Measurements from ENCODE around the gene TSPAN14. TPM values are rescaled to one million over a fixed set of nuclear protein-coding genes. Genes with fewer than 3 reads are reported as not detected.

The TSPAN14 gene
- total RNA-seq, 2 donors from 2014 or later = 121 to 123 TPM

- Histone ChIP-seq H3K36me3 (ENCODE audit: control insufficient read depth, insufficient read depth, low read length) (peaks cover 26% of the 10 kb centered on the region), H3K9me3 (ENCODE audit: control insufficient read depth, low read length) (no peaks in the 10 kb centered on the region), H3K4me3 (ENCODE audit: low read length) (no peak overlapping the region), H3K27ac (ENCODE audit: low read depth, low read length) (no peak overlapping the region), H3K27me3 (ENCODE audit: control insufficient read depth, insufficient read depth, low read length, poor library complexity, severe bottlenecking) (no peaks in the 10 kb centered on the region), H3K4me1 (ENCODE audit: control insufficient read depth, insufficient read depth, low read length) (peaks cover 26% of the 10 kb centered on the region), H3K9ac (ENCODE audit: extremely low read depth, low read length, poor library complexity, severe bottlenecking) (no peak overlapping the region)
- peaks cover 38% of the 10 kb centered on the region for H3K36me3 Mint-ChIP-seq (ENCODE audit: low read depth)
- 91 to 96% methylated on average over 4 to 7 of the region's 7 CpGs for WGBS, 2 experiments (ENCODE audit: insufficient coverage in 1 of 2, insufficient read length in 1 of 2)
- peak overlapping the region; percentile 98 for H3K27ac Mint-ChIP-seq
- no peaks in the 10 kb centered on the region for H3K9me3 Mint-ChIP-seq
- TF ChIP-seq CTCF (conservative IDR thresholded peaks at IDR 0.05) = no peak
- DNase-seq = peak; percentile 82
- no peaks in the 10 kb centered on the region for H3K27me3 Mint-ChIP-seq (ENCODE audit: insufficient read depth)
- no peak overlapping the region for H3K4me3 Mint-ChIP-seq
- peaks cover 61% of the 10 kb centered on the region for H3K4me1 Mint-ChIP-seq
Observed at GRCh38 chr10:80504158-80504811, 50.2 kb downstream of the TSPAN14 start.

DNA sequence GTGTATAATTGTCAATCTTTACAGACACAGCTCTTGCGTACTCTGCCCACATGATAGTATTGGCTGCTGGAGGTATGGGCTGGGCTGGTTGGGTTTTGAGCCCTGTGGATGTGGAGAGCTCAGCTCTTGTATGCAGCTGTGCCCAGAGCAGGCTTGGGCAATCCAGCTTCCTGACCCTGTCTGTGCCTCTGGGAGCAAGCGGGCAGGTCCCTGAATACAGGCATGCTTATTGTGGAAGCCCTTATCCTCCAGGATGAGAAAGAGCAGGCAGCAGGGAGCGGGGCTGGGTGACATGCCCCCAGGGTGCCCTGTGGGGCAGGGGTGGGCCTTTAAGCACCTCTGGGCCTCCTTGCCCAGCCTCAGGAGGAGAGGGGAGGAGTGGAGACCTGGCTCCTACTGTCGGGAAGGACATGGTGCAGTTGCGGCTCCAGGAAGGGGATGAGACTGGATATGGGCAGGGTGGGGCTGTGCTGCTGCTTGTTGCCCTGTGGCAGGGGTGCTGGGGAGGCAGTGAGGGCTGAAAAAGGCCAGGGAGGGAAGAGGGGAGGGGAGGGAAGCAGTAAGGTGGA lies 50.9 kb downstream of the TSPAN14 start:
- Histone ChIP-seq H3K9me3 (ENCODE audit: control insufficient read depth, low read length) (no peaks in the 10 kb centered on the region), H3K9ac (ENCODE audit: extremely low read depth, low read length, poor library complexity, severe bottlenecking) (no peak overlapping the region), H3K36me3 (ENCODE audit: control insufficient read depth, insufficient read depth, low read length) (peaks cover 28% of the 10 kb centered on the region), H3K27me3 (ENCODE audit: control insufficient read depth, insufficient read depth, low read length, poor library complexity, severe bottlenecking) (no peaks in the 10 kb centered on the region), H3K27ac (ENCODE audit: low read depth, low read length) (peak overlapping the region; percentile 34), H3K4me1 (ENCODE audit: control insufficient read depth, insufficient read depth, low read length) (peaks cover 26% of the 10 kb centered on the region), H3K4me3 (ENCODE audit: low read length) (no peak overlapping the region)
- Mint-ChIP-seq H3K27me3 (ENCODE audit: insufficient read depth) (no peaks in the 10 kb centered on the region), H3K9me3 (no peaks in the 10 kb centered on the region), H3K4me3 (no peak overlapping the region), H3K4me1 (peaks cover 64% of the 10 kb centered on the region), H3K27ac (peak overlapping the region; percentile 98), H3K36me3 (ENCODE audit: low read depth) (peaks cover 40% of the 10 kb centered on the region)
- no peak for DNase-seq
- TF ChIP-seq CTCF (conservative IDR thresholded peaks at IDR 0.05) = no peak
- WGBS, 2 experiments (ENCODE audit: insufficient coverage in 1 of 2, insufficient read length in 1 of 2) = 89 to 100% methylated on average over 1 to 5 of the region's 5 CpGs

GRCh38 chr10:80506189-80506575 lies 52.1 kb downstream of the TSPAN14 start:
- Mint-ChIP-seq H3K36me3 (ENCODE audit: low read depth) (peaks cover 43% of the 10 kb centered on the region), H3K4me1 (peaks cover 58% of the 10 kb centered on the region), H3K27me3 (ENCODE audit: insufficient read depth) (no peaks in the 10 kb centered on the region), H3K9me3 (no peaks in the 10 kb centered on the region), H3K27ac (peak overlapping the region; percentile 98), H3K4me3 (no peak overlapping the region)
- peaks cover 37% of the 10 kb centered on the region for H3K36me3 ChIP-seq (ENCODE audit: control insufficient read depth, insufficient read depth, low read length)
- H3K4me3 ChIP-seq (ENCODE audit: low read length) = no peak overlapping the region
- 75 to 77% methylated on average over 4 to 6 of the region's 6 CpGs for WGBS, 2 experiments (ENCODE audit: insufficient coverage in 1 of 2, insufficient read length in 1 of 2)
- DNase-seq = no peak
- H3K9ac ChIP-seq (ENCODE audit: extremely low read depth, low read length, poor library complexity, severe bottlenecking) = peak overlapping the region; percentile 71
- TF ChIP-seq CTCF (conservative IDR thresholded peaks at IDR 0.05) = no peak
- H3K27ac ChIP-seq (ENCODE audit: low read depth, low read length) = no peak overlapping the region
- no peaks in the 10 kb centered on the region for H3K27me3 ChIP-seq (ENCODE audit: control insufficient read depth, insufficient read depth, low read length, poor library complexity, severe bottlenecking)
- peaks cover 26% of the 10 kb centered on the region for H3K4me1 ChIP-seq (ENCODE audit: control insufficient read depth, insufficient read depth, low read length)
- no peaks in the 10 kb centered on the region for H3K9me3 ChIP-seq (ENCODE audit: control insufficient read depth, low read length)
